ENCODE data around the gene PREB.
"Not testable (repeated sequence)": the region's sequence is repeated elsewhere in the genome, so short reads cannot be mapped to it uniquely, and the experiment has no call there.

The PREB gene

DNA sequence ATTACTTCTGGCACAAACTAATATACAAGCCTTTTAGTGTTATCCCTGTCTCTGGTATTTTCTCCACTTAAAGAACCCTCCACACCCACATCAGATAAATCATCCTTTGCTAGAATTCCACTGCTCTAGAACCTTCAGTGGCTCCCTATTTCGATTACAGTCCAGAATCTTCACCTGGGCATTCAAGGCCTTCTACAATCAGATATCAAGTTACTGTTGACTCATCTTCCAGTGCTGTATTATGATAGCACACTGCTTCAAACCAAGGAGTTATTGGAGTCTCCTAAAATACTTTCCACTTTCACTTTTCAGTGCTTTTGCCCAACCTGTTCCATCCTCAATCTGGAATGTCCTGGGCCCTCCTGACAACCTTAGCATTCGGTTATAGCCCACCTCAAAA lies 18.9 kb downstream of the PREB start:
- H3K4me1 ChIP-seq (ENCODE audit: insufficient read depth, low read length, poor library complexity, severe bottlenecking): no peaks in the 10 kb centered on the region
- no peak overlapping the region for H3K4me2 ChIP-seq (ENCODE audit: low read depth, low read length, poor library complexity, severe bottlenecking)
- H2AFZ ChIP-seq (ENCODE audit: low read length): no peak overlapping the region
- no peaks in the 10 kb centered on the region; the same call in 1 of the 2 replicates for H3F3A ChIP-seq (ENCODE audit: low read depth)
- H3K9ac ChIP-seq (ENCODE audit: low read depth, low read length, poor library complexity, severe bottlenecking): no peak overlapping the region
- no peaks in the 10 kb centered on the region for H3K9me2 ChIP-seq (replicated peaks; ENCODE audit: low read depth, low read length)
- TF ChIP-seq, protein P1, sequence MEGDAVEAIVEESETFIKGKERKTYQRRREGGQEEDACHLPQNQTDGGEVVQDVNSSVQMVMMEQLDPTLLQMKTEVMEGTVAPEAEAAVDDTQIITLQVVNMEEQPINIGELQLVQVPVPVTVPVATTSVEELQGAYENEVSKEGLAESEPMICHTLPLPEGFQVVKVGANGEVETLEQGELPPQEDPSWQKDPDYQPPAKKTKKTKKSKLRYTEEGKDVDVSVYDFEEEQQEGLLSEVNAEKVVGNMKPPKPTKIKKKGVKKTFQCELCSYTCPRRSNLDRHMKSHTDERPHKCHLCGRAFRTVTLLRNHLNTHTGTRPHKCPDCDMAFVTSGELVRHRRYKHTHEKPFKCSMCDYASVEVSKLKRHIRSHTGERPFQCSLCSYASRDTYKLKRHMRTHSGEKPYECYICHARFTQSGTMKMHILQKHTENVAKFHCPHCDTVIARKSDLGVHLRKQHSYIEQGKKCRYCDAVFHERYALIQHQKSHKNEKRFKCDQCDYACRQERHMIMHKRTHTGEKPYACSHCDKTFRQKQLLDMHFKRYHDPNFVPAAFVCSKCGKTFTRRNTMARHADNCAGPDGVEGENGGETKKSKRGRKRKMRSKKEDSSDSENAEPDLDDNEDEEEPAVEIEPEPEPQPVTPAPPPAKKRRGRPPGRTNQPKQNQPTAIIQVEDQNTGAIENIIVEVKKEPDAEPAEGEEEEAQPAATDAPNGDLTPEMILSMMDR (conservative IDR thresholded peaks at IDR 0.05; ENCODE audit: low read length): no peak
- TF ChIP-seq EZH2phosphoT487 (IDR thresholded peaks at IDR 0.05; ENCODE audit: borderline replicate concordance): no peak
- H4K20me1 ChIP-seq (ENCODE audit: insufficient read depth, low read length, poor library complexity, severe bottlenecking): no peaks in the 10 kb centered on the region
- no peak overlapping the region for H3K4me3 ChIP-seq (ENCODE audit: low read length, poor library complexity, severe bottlenecking)
- no peaks in the 10 kb centered on the region for H3K36me3 ChIP-seq (ENCODE audit: insufficient read depth, low read length)
- no peaks in the 10 kb centered on the region for H3K79me2 ChIP-seq (ENCODE audit: insufficient read depth, low read length)
- H3K9me3 ChIP-seq (ENCODE audit: insufficient read depth, low read depth, low read length): no peaks in the 10 kb centered on the region
- H3K27me3 ChIP-seq (ENCODE audit: insufficient read depth, low read length, poor library complexity, severe bottlenecking): no peaks in the 10 kb centered on the region

DNA sequence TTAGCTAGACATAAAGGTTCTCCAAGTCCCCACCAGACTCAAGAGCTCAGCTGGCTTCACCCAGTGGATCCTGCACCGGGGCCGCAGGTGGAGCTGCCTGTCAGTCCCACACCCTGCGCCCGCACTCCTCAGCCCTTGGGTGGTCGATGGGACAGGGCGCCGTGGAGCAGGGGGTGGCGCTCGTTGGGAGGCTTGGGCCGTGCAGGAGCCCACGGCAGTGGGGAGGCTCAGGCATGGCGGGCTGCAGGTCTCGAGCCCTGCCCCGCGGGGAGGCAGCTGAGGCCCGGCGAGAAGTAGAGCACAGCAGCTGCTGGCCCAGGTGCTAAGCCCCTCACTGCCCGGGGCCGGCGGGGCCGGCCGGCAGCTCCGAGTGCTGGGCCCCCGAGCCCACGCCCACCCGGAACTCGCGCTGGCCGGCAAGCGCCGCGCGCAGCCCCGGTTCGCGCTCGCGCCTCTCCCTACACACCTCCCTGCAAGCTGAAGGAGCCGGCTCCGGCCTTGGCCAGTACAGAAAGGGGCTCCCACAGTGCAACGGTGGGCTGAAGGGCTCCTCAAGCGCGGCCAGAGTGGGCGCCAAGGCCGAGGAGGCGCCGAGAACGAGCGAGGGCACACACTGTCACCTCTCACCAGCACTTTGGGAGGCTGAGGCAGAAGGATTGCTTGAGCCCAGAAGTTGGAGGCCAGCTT lies 22.9 kb downstream of the PREB start:
- not testable (repeated sequence) for H3K79me2 ChIP-seq (ENCODE audit: insufficient read depth, low read length); H3K9me2 ChIP-seq (replicated peaks; ENCODE audit: low read depth, low read length); H3K4me1 ChIP-seq (ENCODE audit: insufficient read depth, low read length, poor library complexity, severe bottlenecking); H3K4me2 ChIP-seq (ENCODE audit: low read depth, low read length, poor library complexity, severe bottlenecking); H3K27me3 ChIP-seq (ENCODE audit: insufficient read depth, low read length, poor library complexity, severe bottlenecking); H3K9me3 ChIP-seq (ENCODE audit: insufficient read depth, low read depth, low read length); H3K4me3 ChIP-seq (ENCODE audit: low read length, poor library complexity, severe bottlenecking); H3K9ac ChIP-seq (ENCODE audit: low read depth, low read length, poor library complexity, severe bottlenecking); H2AFZ ChIP-seq (ENCODE audit: low read length); H3K36me3 ChIP-seq (ENCODE audit: insufficient read depth, low read length); H3F3A ChIP-seq (ENCODE audit: low read depth); H4K20me1 ChIP-seq (ENCODE audit: insufficient read depth, low read length, poor library complexity, severe bottlenecking)

DNA sequence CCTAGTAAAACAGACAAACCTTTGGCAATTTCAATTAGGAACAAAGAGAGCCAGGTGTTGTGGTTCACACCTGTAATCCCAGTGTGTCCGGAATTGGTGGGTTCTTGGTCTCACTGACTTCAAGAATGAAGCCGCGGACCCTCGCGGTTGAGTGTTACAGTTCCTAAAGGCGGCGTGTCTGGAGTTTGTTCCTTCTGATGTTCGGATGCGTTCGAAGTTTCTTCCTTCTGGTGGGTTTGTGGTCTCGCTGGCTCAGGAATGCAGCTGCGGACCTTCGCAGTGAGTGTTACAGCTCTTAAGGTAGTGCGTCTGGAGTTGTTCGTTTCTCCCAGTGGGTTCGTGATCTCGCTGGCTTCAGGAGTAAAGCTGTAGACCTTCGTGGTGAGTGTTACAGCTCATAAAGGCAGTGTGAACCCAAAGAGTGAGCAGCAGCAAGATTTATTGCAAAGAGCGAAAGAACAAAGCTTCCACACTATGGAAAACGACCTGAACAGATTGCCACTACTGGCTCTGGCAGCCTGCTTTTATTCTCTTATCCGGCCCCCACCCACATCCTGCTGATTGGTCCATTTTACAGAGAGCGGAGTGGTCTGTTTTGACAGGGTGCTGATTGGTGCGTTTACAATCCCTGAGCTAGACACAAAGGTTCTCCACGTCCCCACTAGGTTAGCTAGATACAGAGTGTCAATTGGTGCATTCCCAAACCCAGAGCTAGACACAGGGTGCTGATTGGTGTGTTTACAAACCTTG lies 23.7 kb downstream of the PREB start:
- H3K4me1 ChIP-seq (ENCODE audit: insufficient read depth, low read length, poor library complexity, severe bottlenecking); H3K9ac ChIP-seq (ENCODE audit: low read depth, low read length, poor library complexity, severe bottlenecking); H3K36me3 ChIP-seq (ENCODE audit: insufficient read depth, low read length); H3K9me3 ChIP-seq (ENCODE audit: insufficient read depth, low read depth, low read length); H3K27me3 ChIP-seq (ENCODE audit: insufficient read depth, low read length, poor library complexity, severe bottlenecking); H4K20me1 ChIP-seq (ENCODE audit: insufficient read depth, low read length, poor library complexity, severe bottlenecking); H3F3A ChIP-seq (ENCODE audit: low read depth); H3K79me2 ChIP-seq (ENCODE audit: insufficient read depth, low read length); H3K9me2 ChIP-seq (replicated peaks; ENCODE audit: low read depth, low read length): not testable (repeated sequence)
- Histone ChIP-seq H2AFZ (ENCODE audit: low read length) (peak overlapping the region; percentile 77), H3K4me3 (ENCODE audit: low read length, poor library complexity, severe bottlenecking) (peak overlapping the region; percentile 40), H3K4me2 (ENCODE audit: low read depth, low read length, poor library complexity, severe bottlenecking) (peak overlapping the region; percentile 53)

DNA sequence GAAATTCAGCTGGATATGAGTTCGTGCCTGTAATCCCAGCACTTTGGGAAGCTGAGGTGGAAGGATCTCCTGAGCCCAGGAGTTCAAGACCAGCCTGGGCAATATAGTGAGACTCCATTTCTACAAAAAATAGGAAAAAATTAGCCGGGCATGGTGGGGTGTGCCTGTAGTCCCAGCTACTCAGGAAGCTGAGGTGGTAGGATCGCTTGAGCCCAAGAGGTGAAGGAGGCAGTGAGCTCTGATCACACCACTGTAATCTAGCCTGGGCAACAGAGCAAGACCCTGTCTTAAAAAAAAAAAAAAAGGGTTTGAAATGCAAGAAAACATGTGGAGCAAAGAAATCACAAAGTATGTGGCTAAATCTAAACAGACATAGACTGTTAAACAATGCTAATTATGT lies 25.4 kb downstream of the PREB start:
- Histone ChIP-seq H3K4me2 (ENCODE audit: low read depth, low read length, poor library complexity, severe bottlenecking) (no peak overlapping the region), H3K9ac (ENCODE audit: low read depth, low read length, poor library complexity, severe bottlenecking) (no peak overlapping the region), H3K4me1 (ENCODE audit: insufficient read depth, low read length, poor library complexity, severe bottlenecking) (no peaks in the 10 kb centered on the region), H3K27me3 (ENCODE audit: insufficient read depth, low read length, poor library complexity, severe bottlenecking) (no peaks in the 10 kb centered on the region), H4K20me1 (ENCODE audit: insufficient read depth, low read length, poor library complexity, severe bottlenecking) (no peaks in the 10 kb centered on the region), H3K79me2 (ENCODE audit: insufficient read depth, low read length) (no peaks in the 10 kb centered on the region), H3K9me2 (replicated peaks; ENCODE audit: low read depth, low read length) (no peaks in the 10 kb centered on the region), H3F3A (ENCODE audit: low read depth) (no peaks in the 10 kb centered on the region; the same call in 1 of the 2 replicates), H3K4me3 (ENCODE audit: low read length, poor library complexity, severe bottlenecking) (no peak overlapping the region), H3K9me3 (ENCODE audit: insufficient read depth, low read depth, low read length) (no peaks in the 10 kb centered on the region), H3K36me3 (ENCODE audit: insufficient read depth, low read length) (no peaks in the 10 kb centered on the region), H2AFZ (ENCODE audit: low read length) (no peak overlapping the region)
- TF ChIP-seq, protein P1 (conservative IDR thresholded peaks at IDR 0.05; ENCODE audit: low read length): no peak
- no peak for TF ChIP-seq EZH2phosphoT487 (IDR thresholded peaks at IDR 0.05; ENCODE audit: borderline replicate concordance)
